ENCODE measurements around the gene FAM13C. TPM values are rescaled to one million over a fixed set of nuclear protein-coding genes. Genes with fewer than 3 reads are reported as not detected.

The FAM13C gene
- total and polyA plus RNA-seq, 2 of the 4 experiments (the other 2 are of a cell fraction) = 1.6 to 2.9 TPM

DNA sequence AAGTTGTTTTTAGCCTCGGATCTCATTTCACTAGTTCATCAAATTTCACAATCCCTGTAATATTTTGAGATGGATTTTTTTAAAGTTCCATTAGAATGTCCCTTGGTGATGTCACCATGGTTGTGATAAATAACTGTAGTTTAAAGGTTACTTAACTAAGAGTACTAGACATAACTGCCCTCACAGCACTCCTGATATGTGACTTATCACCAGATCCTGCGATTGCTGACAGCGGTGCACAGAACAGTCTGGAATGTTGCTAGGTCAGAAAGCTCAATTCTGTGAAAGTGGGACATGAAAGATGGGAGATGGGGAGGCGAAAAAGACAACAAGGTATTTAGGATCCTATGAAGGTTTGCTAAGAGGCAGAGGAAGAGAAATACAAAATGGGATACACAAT, 40.2 kb downstream of the FAM13C start:
- intact Hi-C loops (cut with micrococcal nuclease) (no loop called here), in situ Hi-C loops (cut with MboI; ENCODE audit: low sequenced_read_pairs) (no loop called here), dilution Hi-C loops (cut with HindIII; ENCODE audit: low sequenced_read_pairs, unreplicated experiment) (no loop called here)
- Histone ChIP-seq H2BK120ac (ENCODE audit: low read depth, low read length) (no peak overlapping the region), H3K27ac (ENCODE audit: insufficient read depth, low read length) (no peak overlapping the region), H3K56ac (ENCODE audit: extremely low read depth, insufficient read depth, low read length) (no peak overlapping the region), H3K14ac (replicated peaks; ENCODE audit: low read depth, low read length) (no peak overlapping the region), H3K79me1 (ENCODE audit: low read depth in 1 of 2, low read length in 2 of 2) (no peaks in the 10 kb centered on the region), H3K23ac (ENCODE audit: low read depth, low read length) (no peak overlapping the region), H2BK5ac (ENCODE audit: low read depth, low read length, poor library complexity, severe bottlenecking) (no peak overlapping the region), H2BK15ac (ENCODE audit: low read depth, low read length) (no peak overlapping the region), H4K91ac (ENCODE audit: insufficient read depth, low read depth, low read length) (no peak overlapping the region), H3K9me1 (ENCODE audit: insufficient read depth, low read length) (peaks cover 3% of the 10 kb centered on the region; the same call in 1 of the 2 replicates), H2AK5ac (ENCODE audit: low read depth, low read length) (0 out of 2 replicates have a peak overlapping the region, but pooled peaks have one; percentile 3), H3K27me3 (ENCODE audit: control insufficient read depth, insufficient read depth, low read length) (no peaks in the 10 kb centered on the region), H2BK20ac (ENCODE audit: low read depth, low read length) (no peak overlapping the region), H3K4me1 (ENCODE audit: control insufficient read depth, insufficient read depth, low read length) (peaks cover 5% of the 10 kb centered on the region), H2AK9ac (replicated peaks; ENCODE audit: low read depth, low read length, poor library complexity) (no peak overlapping the region), H3K36me3 (ENCODE audit: control insufficient read depth, insufficient read depth, low read length) (no peaks in the 10 kb centered on the region), H4K20me1 (ENCODE audit: insufficient read depth, low read length) (no peaks in the 10 kb centered on the region), H4K8ac (ENCODE audit: low read depth in 2 of 2, low read length in 2 of 2) (no peak overlapping the region), H3K4me3 (ENCODE audit: insufficient read depth, low read depth, low read length) (no peak overlapping the region), H2AFZ (replicated peaks; ENCODE audit: low read length, poor library complexity) (no peak overlapping the region), H3K4ac (ENCODE audit: low read depth, low read length) (no peak overlapping the region), H3K9ac (ENCODE audit: low read depth, low read length) (no peak overlapping the region), H3K4me2 (ENCODE audit: low read depth, low read length) (no peak overlapping the region), H4K5ac (ENCODE audit: low read depth, low read length) (no peak overlapping the region), H3K18ac (ENCODE audit: low read depth, low read length) (peak overlapping the region; percentile 88; the same call in 1 of the 2 replicates), H3K9me3 (ENCODE audit: control insufficient read depth, insufficient read depth, low read length) (no peaks in the 10 kb centered on the region)
- TF ChIP-seq RCOR1 (IDR thresholded peaks at IDR 0.05; ENCODE audit: insufficient replicate concordance, low read length) = no peak
- TF ChIP-seq, protein P1, sequence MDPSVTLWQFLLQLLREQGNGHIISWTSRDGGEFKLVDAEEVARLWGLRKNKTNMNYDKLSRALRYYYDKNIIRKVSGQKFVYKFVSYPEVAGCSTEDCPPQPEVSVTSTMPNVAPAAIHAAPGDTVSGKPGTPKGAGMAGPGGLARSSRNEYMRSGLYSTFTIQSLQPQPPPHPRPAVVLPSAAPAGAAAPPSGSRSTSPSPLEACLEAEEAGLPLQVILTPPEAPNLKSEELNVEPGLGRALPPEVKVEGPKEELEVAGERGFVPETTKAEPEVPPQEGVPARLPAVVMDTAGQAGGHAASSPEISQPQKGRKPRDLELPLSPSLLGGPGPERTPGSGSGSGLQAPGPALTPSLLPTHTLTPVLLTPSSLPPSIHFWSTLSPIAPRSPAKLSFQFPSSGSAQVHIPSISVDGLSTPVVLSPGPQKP (IDR thresholded peaks at IDR 0.05; ENCODE audit: borderline replicate concordance, low read depth, low read length) = no peak
- no peak for TF ChIP-seq FOS (IDR thresholded peaks at IDR 0.05; ENCODE audit: low read depth, low read length)
- no peak for TF ChIP-seq SMC3 (IDR thresholded peaks at IDR 0.05; ENCODE audit: low read depth, low read length)
- TF ChIP-seq, protein P2, sequence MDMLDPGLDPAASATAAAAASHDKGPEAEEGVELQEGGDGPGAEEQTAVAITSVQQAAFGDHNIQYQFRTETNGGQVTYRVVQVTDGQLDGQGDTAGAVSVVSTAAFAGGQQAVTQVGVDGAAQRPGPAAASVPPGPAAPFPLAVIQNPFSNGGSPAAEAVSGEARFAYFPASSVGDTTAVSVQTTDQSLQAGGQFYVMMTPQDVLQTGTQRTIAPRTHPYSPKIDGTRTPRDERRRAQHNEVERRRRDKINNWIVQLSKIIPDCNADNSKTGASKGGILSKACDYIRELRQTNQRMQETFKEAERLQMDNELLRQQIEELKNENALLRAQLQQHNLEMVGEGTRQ (IDR thresholded peaks at IDR 0.05; ENCODE audit: low read depth, low read length) = no peak
- no peak for TF ChIP-seq CEBPB (IDR thresholded peaks at IDR 0.05; ENCODE audit: low read depth, low read length)
- TF ChIP-seq, protein P3, sequence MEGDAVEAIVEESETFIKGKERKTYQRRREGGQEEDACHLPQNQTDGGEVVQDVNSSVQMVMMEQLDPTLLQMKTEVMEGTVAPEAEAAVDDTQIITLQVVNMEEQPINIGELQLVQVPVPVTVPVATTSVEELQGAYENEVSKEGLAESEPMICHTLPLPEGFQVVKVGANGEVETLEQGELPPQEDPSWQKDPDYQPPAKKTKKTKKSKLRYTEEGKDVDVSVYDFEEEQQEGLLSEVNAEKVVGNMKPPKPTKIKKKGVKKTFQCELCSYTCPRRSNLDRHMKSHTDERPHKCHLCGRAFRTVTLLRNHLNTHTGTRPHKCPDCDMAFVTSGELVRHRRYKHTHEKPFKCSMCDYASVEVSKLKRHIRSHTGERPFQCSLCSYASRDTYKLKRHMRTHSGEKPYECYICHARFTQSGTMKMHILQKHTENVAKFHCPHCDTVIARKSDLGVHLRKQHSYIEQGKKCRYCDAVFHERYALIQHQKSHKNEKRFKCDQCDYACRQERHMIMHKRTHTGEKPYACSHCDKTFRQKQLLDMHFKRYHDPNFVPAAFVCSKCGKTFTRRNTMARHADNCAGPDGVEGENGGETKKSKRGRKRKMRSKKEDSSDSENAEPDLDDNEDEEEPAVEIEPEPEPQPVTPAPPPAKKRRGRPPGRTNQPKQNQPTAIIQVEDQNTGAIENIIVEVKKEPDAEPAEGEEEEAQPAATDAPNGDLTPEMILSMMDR (conservative IDR thresholded peaks at IDR 0.05; ENCODE audit: low read depth, low read length) = no peak
- no peak for TF ChIP-seq MXI1 (IDR thresholded peaks at IDR 0.05; ENCODE audit: borderline replicate concordance, low read depth, low read length)
- TF ChIP-seq MAZ (IDR thresholded peaks at IDR 0.05; ENCODE audit: borderline replicate concordance, low read depth, low read length) = no peak
- no peak for TF ChIP-seq NFE2L2 (IDR thresholded peaks at IDR 0.05; ENCODE audit: low read depth, low read length)
- TF ChIP-seq CHD1 (IDR thresholded peaks at IDR 0.05; ENCODE audit: low read depth, low read length) = no peak
- no peak for TF ChIP-seq POLR2A (IDR thresholded peaks at IDR 0.05; ENCODE audit: low read depth, low read length)
- ChIA-PET POLR2A (ENCODE audit: unreplicated experiment) (no interaction called here), CTCF (interaction anchor here (1.2 kb wide), 1 partner anchor 15 kb away, joined by 4 read pairs; no protein-coding TSS in a partner anchor)
- WGBS, 2 experiments (ENCODE audit: extremely low coverage in 2 of 2, insufficient read length in 1 of 2) = no CpG with 5 or more reads among the region's 4 CpGs
- ATAC-seq (ENCODE audit: low read depth) (no peak), DNase-seq (no peak)
- BruUV-seq (replicated peaks) = no TSS peak
